GM19372 (cell line): Measurements from ENCODE around the gene LBR.
"Not testable (repeated sequence)": the region's sequence is repeated elsewhere in the genome, so short reads cannot be mapped to it uniquely, and the experiment has no call there.

ENCODE experiments used
- ATAC-seq: cut with Tn5 transposase; IDR thresholded peaks from one replicate; pipeline ENCODE4 v1.9.1; 2021; ENCODE audit warnings: mild to moderate bottlenecking, low read depth, moderate library complexity; ENCODE audit not compliant: unreplicated experiment

LBR gene

GRCh38 chr1:225388372-225388771 is 39.5 kb downstream of the LBR start:
- no peak for ATAC-seq

GRCh38 chr1:225386860-225387259 is 41.0 kb downstream of the LBR start:
- ATAC-seq, result not testable (repeated sequence)

GRCh38 chr1:225380691-225381090 is 47.1 kb downstream of the LBR start:
- no peak for ATAC-seq

GRCh38 chr1:225378880-225379279 is 49.0 kb downstream of the LBR start:
- ATAC-seq, result no peak

GRCh38 chr1:225374996-225375395 is 52.8 kb downstream of the LBR start:
- ATAC-seq, result no peak

- no peak for ATAC-seq
Observed at GRCh38 chr1:225373155-225373554, 54.7 kb downstream of the LBR start.

GRCh38 chr1:225371366-225372010 is 56.4 kb downstream of the LBR start:
- ATAC-seq, result no peak

GRCh38 chr1:225368036-225368552 is 59.7 kb downstream of the LBR start:
- ATAC-seq, result no peak

GRCh38 chr1:225366552-225366951 is 61.3 kb downstream of the LBR start:
- ATAC-seq, result no peak

- no peak for ATAC-seq
Observed at GRCh38 chr1:225366018-225366417, 61.8 kb downstream of the LBR start.

- ATAC-seq, result no peak
Observed at GRCh38 chr1:225364439-225364838, 63.4 kb downstream of the LBR start.

- ATAC-seq, result no peak
Observed at GRCh38 chr1:225362805-225363204, 65.0 kb downstream of the LBR start.

- ATAC-seq, result no peak
Observed at GRCh38 chr1:225361176-225361575, 66.7 kb downstream of the LBR start.

GRCh38 chr1:225360119-225360518 is 67.7 kb downstream of the LBR start:
- no peak for ATAC-seq

- no peak for ATAC-seq
Observed at GRCh38 chr1:225355863-225356262, 72.0 kb downstream of the LBR start.

- ATAC-seq, result no peak
Observed at GRCh38 chr1:225354906-225355305, 72.9 kb downstream of the LBR start.
